ENCODE results near the gene ATP8B3.
"Not testable (repeated sequence)": the region's sequence is repeated elsewhere in the genome, so short reads cannot be mapped to it uniquely, and the experiment has no call there.

The ATP8B3 gene

DNA sequence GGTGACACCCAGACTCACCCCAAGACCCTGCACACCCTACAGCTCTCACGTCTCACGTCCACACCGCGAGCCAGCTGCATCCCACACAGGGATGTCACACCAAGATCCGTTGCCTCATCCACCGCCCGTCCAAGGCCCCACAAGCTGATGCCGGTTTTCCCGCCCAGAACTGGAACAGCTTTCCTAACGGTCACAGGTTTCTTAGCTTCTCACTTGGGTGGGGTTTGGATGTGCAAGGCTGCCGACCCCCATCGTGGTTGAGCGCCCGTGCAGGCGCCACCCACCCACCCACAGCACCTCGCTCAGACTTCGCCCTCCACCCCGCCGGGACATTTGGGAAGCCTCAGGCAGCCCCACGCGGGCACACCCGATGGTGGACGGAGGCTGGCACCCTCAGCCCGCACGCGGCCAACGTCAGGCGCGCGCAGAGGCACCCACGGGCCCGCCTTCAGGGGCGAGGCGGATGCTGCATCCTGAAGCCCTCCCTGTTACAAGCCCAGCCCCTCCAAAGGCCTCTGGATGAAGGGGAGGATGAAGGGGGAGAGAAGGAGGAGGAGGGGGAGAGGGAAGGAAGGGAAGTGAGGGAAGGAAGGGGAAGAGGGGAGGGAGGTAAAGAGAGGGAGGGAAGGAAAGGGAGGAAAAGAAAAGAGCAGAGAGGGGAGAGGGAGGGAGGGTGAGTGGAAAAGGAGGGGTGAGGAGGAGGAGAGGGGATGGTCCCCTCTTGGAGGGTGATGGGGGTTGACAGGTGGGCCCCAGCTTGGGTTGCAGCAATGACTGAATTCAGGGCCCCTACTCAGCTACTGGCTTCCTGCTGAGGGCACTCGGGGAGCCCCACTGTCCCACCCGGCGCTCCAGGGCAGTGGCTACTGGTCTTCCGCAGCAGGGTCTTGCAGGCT is 45.9 kb downstream of the ATP8B3 start:
- no peak for DNase-seq

GRCh38 chr19:1765232-1765903 is 46.7 kb downstream of the ATP8B3 start:
- no peak for DNase-seq

DNA sequence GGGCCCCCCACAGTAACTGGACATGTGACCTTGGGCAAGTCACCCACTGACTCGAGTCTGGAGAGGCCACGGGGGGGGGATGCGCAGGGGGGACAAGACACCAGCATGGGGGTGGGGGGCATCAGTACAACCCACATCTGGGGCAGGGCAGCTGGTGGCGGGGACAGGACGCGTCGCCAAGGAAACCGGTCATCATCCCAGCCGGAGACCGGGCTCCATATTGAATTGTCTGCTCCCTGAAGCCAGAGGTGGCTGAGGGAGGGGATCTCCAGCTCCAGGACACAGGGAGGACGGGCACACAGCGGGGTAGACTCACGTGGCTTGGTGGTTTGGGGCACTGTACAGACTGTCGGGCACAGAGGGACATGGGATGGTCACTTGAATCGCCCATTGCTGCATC is 47.3 kb downstream of the ATP8B3 start:
- no peak for DNase-seq

DNA sequence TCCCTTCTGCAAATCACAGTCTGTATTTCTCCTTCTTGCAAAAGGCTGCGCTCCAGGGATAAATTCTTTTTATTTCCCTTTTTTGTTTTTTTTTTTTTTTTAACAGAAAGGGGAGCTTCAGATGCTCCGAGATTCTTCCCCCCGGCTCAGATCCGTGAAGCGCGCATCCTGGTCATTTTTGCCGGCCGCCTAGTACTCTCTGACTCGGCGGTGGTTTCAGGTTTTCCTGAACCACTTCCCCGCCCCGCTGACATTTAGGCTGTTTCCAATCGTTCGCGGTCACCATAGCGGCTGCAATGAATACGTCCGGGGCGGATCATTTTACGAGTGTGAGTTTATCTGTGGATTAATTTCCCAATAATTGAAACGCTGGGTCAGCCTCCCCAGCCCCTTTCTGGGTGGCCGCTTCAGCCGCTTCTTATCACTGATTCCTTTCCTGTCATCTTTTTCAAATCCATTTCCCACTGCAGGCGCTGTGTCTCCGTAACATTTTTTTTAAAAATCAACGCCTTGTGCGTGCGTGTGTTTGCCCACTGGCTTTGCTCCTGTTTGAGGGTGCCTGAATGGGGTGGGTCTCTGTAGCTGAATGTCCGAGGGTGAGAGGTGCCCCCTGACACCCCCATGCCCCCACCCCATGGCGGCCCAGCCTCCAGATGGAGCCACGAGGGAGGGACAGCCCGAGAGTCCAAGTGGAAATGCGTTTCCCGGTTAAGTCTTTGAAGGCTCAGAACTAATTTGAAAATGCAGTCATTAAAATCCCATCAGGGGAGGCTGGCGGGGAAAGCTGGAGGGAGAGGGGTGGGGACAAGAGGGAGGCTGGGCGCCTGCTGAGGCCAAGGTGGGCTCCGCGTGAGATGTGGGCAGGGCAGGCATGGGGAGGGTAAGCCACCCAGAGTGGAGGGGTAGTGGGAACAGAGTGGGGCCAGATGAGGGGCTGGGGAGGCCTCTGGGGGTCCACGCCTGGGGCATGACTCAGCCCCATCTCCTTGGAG is 48.1 kb downstream of the ATP8B3 start:
- no peak for DNase-seq

DNA sequence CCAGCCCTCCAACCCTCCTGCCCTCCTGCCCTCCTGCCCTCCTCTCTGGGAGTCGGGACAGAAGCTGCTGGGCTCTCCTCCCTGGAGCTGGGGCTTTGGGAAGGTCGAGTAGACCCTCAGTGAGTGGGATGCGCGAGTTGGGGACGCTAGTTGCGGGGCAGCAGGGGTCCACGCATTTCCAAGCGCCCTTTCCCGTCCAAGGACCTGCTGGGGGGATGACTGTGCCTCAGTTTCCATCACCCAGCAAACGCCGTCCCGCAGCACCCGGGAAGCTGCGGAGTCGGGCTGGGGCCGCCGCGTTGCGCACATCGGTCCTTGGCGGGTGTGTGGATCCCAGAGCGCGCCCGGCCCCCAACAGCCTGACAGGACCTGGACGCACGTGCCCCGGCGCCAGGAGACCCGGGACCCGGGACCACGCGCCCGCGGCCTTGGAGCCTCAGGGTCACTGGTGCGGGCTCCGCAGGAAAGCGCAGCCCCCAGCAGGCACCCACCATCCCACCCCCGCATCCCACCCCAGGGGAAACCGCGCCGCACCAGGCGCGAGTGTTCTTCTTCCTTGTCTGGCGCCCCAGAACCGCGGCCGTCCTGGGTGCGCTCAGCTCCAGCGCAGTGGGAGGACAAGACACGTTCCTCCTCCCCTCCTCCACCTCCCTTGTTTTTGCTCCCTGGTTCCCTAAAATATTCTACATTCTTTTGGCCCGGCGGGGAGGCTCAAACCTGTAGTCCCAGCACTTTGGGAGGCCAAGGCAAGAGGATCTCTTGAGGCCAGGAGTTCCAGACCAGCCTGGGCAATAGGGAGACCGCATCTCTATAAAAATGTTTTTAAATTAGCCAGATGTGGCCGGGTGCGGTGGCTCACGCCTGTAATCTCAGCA is 49.6 kb downstream of the ATP8B3 start:
- DNase-seq = no peak

- no peak for DNase-seq
Measured at GRCh38 chr19:1761528-1762242, 50.4 kb downstream of the ATP8B3 start.

GRCh38 chr19:1760786-1761527 is 51.1 kb downstream of the ATP8B3 start:
- not testable (repeated sequence) for DNase-seq

DNA sequence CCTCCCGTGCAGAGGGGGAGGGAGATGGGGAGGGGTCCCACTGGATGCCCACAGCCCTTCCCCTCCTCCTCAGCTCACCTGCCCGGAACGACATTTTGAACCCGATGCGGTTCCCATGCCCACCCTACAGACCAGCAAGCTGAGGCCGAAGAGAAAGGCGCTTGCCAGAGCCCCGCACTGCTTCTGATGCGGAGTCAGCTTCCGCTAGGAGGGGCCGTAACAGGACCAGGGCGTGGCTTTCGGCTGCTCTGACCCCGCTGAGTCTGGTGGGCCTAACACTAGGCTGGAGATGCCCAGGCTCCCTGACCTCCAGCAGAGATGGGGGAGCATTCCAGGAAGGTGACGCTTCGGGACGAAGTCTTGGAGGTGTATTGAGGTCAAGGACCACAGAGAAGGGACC is 52.1 kb downstream of the ATP8B3 start:
- no peak for DNase-seq

DNA sequence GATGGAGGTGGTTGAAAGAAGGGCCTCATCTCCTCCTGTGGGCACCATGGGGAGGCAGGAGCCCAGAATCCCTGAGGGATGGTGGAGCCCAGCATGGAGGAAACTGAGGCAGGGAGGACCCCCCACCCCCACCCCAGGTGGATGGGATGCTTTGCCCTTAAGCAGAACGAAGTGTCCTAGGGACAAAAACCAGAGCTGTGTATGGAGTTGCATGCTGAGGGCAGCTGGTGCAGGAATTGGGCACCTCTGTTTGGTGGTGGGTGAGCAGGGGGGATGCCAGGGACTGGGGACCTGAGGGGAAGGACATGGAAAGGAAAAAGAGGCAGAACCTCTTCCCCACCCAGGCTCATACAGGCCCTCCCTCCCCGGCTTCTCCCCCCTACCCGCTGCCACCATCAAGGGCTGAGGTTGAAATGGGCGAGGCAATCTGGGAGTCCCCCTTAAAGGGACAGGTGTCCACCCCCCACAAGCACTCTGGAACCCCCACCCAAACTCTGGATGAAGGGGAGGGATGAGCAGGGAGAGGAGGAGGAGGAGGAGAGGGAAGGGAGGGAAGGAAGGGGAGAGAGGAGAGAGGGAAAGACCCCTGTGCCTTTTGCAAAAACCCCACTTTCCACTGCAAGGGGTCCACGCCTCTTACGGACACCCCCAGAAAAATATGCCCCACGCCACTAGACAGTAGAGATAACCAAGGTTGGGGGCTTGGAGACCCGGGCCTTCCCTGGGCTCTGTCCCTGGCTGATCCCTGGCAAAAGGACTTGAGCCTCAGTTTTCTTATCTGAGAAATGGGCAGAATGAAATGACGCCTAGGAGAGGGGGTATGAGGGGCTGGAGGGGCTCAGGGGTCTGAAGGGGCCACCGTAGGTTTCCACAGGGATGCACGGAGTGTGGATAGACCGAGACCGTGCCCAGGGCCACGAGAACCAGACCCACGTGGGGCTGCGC is 52.8 kb downstream of the ATP8B3 start:
- no peak for DNase-seq

DNA sequence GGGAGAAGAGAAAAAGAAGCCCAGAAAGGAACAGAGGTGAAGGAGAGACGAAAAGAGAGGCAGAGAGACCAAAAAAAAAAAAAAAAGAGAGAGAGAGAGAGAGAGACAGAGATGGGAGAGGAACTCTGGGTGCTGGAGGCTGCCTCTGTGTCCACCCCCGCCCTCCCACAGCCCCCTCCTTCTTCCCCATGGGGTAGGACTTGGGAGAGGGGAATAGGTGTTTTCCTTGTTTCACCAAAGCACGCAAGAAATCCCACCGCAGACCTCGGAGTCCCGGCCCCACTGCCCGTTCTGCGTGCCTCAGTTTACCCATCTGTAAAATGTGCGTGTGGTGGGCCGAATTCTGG is 53.9 kb downstream of the ATP8B3 start:
- DNase-seq = no peak

DNA sequence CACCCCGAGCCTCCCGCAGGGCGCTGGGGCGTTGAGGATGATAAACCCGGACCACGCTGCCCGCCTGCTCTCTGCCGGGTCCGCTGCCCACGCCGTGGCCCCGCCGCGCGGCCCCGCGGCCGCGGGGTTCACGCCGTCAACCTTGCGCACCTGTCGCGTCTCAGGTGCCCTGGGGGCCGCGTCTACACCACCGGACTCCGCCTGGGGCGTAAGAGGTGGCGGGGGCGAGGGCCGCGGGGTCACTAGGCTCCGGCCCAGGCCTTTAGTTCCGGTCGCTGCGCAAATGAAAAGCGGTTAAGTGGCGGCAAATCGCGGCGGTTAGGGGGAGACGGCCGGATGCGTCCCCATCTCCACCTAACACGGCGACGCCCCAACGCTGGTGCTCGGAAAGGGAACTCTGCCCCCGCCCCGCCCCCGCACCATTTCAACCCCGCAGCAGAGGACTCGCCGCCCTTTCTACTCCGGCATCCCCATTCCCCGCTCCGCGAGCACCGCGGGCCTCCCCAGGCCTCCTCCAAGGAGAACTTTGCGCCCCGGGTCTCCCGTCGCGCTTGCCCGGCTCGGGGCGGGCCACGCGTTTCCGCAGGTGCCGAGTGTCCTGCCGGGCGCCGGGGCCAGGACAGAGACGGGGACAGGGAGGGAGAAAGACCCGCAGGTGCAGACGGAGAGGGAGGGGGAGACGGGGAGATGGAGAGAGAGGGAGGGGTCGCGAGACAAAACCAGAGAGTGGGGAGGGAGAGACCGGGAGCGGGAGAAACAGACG is 54.4 kb downstream of the ATP8B3 start:
- DNase-seq = no peak

- no peak for DNase-seq
Measured at GRCh38 chr19:1756705-1757465, 55.2 kb downstream of the ATP8B3 start.

DNA sequence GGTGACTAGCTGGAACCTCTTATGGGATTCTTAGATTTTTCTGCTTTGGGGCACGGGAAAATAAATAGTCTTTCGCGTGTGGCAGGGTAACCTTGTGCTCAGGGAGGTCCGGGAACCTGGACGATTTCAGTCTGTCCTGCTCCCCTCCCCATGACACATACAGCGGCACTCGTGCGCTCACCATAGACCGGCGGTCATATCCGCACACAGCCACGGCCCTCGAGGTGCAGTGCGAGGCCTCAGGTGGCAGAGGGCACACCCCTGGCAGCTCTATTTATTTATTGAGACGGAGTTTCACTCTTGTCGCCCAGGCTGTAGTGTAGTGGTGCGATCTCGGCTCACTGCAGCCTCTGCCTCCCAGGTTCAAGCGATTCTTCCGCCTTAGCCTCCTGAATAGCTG is 55.8 kb downstream of the ATP8B3 start:
- no peak for DNase-seq

DNA sequence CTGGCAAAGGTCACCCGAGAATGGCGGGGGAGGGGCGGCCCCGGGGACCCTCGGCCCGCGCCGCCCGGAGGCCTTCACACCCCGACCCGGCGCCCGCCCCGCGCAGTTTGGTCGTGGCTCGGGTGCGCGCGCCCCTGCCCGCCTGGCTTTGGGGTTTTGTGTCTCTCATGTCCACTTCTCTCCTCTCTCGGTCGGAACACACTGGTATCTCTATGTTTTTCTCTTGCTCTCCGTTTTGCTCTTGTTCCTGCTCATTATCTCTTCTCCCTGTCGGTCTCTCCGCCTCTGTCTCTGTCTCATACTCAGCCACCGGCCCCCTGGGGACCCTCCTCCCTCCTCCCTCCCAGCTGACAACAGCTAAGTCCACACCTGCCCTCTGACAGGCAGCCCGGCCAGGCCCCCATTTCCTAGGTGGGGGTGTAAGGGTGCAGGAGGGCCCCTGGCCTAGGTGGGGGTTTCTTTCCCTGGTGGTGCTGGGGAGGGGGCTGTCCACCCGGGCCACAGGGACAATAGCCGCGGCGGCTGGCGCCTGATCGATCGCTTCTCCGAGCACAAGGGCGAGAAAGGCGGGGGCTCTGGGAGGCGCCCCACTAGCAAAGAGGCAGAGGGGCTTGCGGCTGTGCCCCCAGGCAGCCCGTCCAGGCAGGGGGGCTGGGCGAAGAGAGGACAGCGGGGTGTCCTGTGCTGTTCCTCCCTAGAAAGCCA is 56.5 kb downstream of the ATP8B3 start:
- DNase-seq = no peak

DNA sequence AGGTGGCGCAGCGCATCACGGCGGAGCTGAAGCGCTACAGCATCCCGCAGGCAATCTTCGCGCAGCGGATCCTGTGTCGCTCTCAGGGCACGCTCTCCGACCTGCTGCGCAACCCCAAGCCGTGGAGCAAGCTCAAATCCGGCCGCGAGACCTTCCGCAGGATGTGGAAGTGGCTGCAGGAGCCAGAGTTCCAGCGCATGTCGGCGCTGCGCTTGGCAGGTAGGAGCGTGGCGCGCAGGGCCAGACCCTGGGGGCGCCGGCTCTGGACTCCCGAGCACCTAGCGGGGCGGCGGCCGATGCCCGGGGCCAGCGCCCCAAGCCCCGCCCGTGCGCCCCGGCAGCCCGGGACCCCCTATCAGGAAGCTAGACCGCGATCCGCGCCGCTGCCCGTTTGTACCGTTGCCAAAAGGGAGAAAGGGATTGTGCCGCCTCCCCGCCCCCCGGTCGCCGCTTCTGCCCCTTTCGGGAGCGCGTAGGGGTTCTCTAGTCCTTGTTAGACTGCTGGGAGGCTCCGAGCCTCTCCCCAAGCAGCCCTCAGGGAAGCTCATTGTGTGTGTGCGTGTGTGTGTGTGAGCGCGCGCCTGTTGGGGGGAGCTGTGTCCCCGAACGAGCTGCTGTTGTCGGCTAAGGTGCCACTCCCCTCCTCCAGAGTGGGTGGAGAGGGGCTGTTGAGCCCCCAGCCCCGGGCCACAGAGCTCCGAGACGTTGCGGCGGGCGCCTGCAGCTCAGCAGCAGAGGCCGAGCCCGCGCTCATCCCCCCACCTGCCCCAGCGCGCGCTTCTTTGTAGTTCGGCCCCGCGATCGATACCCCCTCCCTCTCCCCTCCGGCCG is 57.2 kb downstream of the ATP8B3 start:
- no peak for DNase-seq

GRCh38 chr19:1754018-1754635 is 57.9 kb downstream of the ATP8B3 start:
- DNase-seq = no peak

Data from activated naive CD4-positive, alpha-beta T cell treated with anti-CD3 and anti-CD28 coated beads, Interleukin-2, amount 50 U/mL, for 16 hours (primary cell).